Bone marrow (tissue), 2 donors: ENCODE measurements around the gene OCA2.
A peak's percentile ranks its signal among the peaks of the same experiment; 100 is the strongest.
"Not testable (repeated sequence)": the region's sequence is repeated elsewhere in the genome, so short reads cannot be mapped to it uniquely, and the experiment has no call there.

Source experiments
- DNase-seq, 2 donors: peaks; one replicate each; lab custom pipeline; 2025; lab: John Stamatoyannopoulos, UW

The OCA2 gene

DNA sequence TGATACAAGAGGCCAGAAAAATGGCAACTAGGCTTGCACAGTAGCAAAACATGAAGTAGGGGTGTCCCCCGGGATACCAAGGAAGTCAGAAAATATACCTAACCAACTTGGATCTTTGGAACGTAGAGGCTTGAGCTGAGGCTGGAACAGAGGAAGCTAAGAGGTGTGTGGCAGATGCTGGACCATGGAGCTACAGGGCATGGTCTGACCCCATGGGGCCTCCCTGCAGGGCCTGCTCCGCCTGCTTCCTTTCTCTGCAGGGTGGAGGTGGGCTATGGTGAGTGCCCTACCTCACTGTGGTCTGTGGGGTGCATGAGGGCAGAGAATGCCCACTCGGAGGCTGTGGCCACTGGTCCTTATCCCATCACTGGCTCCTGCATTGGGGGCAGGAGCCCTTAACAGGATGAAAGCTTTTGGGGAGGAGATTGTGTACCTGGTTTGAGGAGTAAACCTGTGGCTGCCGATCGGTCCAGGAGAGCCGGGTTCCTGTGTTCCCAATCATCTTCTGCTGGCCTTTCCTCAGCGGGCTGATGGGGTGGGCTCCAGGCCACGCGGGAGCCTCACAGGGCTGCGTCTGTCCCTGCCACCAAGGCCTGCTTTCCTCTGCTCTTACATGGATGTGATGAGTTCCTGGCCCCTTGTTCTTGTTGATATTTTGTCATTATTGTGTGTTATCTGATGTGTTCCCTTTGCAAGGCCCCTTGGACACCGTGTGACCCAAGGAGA, 96.8 kb downstream of the OCA2 start:
- DNase-seq = no peak

DNA sequence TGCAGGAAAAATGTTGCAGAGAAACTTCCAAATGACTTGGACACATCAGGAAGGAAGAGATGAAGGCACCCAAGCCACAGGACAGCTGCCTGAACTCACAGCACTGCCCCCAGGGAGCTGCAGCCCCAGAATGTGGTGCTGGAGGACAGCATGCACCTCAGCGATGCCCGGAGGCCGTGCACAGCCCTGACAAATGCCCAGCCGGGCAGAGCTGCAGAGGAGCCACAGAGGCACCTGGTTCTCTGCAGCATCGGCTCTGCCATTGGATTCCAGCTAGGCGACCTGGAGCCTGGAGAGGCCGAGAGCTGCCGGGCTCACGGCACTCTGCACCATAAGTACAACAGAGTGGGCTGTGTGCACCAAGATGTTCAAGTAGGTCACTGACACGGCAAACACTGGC, 97.5 kb downstream of the OCA2 start:
- DNase-seq = no peak

DNA sequence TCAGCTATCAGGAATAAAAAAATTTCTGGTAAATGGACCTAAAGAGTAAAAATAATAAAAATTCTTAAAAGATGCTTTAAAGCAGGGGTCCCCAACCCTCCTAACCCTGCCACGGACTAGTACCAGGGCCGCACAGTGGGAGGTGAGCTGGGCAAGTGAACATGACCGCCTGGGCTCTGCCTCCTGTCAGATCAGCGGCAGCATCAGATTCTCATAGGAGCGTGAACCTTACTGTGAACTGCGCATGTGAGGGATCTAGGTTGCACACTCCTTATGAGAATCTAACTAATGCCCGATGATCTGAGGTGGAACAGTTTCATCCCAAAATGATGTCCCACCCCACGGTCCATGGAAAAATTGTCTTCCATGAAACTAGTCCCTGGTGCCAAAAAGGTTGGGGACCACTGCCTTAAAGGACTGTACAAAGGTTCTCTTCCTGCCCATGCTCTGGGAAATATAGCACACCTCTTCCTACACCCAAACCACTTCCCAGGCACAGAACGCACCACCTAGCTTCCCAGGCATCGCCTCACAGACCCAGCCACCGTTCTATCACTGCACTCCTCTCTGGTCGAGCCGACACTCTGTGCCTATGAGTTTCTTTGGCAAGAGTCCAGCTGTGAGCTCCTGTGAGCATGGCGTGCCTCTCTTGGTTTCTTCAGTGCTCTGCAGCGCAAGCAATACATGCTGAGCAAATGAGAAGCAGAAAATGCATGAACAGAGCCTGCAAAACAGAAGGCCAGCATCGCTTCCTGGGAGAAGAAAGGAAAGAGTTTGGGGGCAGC, 104.9 kb downstream of the OCA2 start:
- DNase-seq = no peak

DNA sequence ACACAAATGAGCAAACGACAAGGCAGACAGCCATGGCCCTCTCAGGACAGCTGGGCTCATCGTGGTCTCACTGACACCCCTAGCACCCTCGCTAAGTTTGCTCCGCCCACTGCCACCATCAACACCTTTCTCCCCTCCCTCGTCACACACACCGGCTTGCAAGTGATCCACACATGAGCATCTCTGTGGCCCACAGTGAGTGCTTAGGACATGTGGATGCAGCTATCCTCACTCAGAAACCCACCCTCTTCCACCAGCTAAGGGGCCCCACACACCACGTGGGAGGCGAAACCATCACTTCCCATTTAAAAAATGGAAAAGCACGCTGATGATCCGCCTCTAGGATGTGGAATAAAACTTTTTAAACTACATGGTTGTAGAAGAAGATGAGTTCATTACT, 105.6 kb downstream of the OCA2 start:
- no peak for DNase-seq

DNA sequence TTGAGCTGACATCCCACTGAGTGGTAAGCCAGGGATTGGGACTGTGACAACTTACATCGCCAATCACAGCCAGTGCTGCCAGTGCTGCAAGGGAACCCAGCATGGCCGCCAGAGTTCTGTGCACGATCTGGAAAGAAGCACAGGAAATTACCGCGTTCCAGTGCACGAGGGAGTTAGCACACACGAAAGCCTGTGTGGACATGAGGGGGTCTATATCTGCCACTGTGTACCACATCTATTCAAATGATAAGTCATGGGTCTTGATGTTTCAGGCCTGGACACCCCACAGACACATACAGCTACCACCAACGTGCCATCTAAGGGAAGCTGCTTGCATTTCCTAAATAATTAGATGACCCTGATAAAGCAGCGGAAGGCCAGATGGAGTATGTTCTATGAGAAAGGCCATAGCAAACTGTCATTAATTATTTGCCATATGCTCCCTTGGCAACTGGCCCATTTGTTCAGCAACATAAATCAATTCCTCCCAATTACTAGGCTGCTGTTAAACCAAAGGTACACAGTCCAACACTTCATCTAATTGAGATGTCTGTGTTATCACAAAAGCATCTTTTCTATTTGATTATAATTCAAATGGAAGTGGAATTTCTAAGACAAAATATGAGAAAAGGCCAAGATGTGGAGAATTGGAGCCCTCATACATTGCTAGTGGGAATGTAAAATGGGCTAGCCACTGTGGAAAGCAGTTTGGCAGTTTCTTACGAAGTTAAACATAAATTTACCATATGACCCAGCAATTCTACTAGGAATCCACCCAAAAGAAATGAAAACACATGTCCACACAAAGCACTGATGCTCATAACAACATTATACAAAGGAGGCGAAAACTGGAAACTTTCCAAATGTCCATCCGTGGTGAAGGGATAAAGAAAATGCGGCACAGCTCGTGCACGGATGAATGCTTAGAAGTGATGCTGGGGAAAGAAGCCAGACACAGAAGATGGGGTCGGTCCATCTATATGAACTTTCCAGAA, 108.3 kb downstream of the OCA2 start:
- no peak for DNase-seq

DNA sequence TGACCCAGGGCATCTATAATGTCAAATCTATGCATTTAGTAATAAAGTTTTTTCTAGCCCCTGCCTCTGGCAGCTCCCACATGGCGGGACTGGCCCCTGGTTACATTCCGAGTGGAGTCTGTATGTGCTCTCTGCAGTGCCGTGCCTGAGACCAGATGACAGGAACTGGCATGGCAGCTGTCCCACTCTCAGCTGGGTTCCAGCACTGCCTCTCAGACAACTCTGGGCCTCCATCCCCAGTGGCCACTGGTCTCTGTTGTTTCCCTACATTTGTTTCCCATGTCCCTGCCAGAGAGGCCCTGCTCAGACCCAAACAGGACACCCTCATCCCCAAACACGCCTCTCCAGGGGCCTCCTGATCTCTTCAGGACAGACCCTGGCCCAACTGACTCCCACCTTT, 109.3 kb downstream of the OCA2 start:
- no peak for DNase-seq

DNA sequence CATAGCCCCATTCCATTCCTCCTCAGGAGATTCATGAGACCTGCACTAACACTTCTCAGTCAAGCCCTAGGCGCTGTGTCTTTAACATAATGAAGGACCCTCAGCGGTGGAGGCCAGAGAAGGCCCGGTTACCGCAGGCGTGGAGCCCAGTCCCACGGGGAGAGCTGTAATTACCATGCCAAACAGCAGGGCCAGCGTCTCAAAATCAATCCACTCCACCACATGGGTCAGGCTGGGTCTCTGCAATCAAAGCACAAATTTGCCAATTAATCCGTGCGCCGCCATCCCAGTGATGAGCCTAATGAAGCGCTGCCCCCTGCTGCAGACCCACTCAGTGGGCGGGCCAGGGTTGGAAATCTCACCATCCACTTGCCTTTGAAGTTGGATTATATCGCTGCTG, 109.7 kb downstream of the OCA2 start:
- DNase-seq = no peak

DNA sequence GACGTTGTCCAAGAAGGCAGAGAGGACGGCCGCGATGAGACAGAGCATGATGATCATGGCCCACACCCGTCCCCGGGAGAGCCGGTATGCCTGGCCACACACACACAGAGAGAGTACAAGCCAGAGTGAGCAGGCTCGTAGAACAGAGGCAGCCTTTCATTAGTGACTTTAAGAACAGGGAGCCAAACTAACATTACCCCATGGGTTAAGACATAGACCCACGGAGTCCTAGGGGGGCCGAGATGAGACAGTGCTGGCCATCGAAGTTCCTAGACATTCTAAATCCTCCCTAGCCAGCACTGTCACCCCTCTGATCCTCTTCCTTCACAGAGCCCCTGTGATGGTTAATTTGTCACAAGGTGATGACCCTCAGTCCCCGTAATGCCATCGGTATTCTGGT, 114.0 kb downstream of the OCA2 start:
- DNase-seq = no peak

DNA sequence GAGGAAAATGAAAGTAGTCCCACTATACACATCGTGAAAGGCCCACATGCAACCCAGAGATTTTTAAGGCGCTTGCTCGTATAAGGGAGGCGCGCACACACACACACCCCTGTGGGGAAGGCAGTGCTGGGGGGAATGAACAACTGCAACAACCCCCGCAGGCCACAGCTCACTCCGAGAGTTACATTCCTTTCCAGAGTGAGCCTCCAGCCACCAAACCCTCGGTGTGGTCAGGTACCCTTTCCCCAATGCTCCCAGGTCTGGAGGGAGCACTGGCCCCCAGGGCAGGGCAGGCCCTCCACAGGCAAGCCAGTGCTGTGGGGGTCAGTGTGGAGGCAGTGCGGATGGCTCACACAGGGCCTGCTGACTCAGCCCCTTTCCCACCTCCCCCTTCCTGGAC, 115.6 kb downstream of the OCA2 start:
- DNase-seq = no peak

DNA sequence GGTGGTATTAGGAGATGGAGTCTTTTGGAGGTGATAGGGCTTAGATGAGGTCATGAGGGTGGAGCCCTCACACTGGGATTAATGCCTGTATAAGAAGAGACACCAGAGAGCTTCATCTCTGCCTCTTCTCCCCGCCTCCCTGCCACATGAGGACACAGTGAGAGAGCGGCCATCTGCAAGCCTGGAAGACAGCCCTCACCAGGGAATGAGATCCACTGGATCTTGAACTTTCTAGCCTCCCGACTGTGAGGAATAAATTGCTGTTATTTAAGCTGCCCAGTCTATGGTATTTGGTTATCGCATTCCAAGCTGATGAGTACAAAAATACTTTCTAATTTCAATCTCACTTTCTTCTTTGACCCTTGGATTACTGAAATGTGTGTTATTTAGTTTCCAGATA, 121.4 kb downstream of the OCA2 start:
- no peak for DNase-seq

DNA sequence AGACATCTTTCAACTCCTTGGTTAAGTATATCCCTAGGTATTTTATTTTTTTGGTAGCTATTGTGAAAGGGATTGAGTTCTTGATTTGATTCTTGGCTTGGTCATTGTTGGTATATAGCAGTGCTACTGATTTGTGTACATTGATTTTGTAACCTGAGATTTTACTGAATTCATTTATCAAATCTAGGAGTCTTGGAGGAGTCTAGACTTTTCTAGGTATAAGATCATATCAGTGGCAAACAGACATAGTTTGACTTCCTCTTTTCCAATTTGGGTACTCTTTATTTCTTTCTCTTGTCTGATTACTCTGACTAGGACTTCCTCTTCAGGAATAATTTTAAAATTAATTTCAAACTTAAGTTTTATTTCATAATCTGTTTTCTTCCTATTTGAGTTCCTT, 125.2 kb downstream of the OCA2 start:
- DNase-seq = peak in 1 of 2 donors; percentile 18

DNA sequence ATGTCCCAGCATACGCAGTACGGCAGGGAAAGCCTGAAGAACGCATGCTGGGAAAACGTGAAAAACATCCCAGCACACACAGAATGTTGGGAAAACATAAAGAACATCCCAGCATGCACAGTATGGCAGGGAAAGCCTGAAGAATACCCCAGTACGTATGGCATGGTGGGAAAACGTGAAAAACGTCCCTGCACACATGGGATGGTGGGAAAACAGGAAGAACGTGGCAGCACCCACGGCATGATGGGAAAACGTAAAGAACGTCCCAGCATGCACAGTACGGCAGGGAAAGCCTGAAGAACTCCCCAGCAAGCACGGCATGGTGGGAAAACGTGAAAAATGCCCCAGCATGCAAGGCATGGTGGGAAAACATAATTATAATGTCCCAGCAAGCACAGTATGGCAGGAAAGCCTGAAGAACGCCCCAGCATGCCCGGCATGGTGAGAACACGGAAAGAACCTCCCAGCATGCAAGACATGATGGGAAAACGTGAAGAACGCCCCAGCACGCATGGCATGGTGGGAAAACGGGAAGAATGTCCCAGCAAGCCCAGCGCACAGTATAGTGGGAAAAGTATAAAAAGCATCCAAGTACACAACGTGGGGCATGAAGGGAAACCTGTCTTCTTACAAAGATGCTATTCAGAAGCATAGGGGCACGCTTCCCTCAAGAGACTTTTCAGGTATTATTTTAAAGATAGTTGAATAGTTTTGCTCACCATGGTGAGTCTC, 128.3 kb downstream of the OCA2 start:
- no peak for DNase-seq

DNA sequence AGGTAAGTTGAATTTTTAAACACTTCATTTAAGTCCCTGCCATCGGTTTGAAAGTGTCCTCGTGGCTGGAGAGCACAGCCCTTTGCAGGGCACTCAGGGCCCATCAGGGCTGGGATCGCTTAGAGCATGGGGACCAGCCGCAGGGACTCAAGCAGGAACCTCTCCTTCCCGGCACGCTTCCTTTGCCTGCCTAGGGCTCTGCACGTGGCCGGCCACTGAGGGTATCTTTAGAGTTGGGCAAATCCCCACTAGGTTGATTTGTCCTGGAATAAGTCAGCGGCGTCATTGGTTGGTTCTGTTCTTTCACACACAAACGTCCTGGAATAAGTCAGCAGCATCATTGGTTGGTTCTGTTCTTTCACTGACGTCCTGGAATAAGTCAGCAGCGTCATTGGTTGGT, 131.6 kb downstream of the OCA2 start:
- no peak for DNase-seq

DNA sequence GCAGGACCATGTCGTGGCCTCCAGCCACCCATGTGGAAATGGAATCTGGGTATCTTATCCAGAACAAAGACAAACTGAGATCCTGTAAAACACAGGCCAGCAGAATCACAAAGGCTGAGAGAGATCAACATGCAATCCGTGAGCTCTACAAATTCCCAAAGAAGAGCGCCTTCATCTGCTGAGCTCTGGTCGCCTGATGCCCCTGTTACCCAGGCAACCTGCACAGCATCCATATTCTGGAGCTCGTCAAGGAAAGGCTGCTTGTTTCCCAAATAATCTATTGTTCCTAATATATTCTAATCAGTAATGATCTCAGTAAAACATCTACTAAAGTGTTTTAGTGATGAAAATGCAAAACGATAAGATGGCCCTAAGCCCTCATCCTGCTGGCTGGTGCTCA, 133.6 kb downstream of the OCA2 start:
- DNase-seq = no peak

DNA sequence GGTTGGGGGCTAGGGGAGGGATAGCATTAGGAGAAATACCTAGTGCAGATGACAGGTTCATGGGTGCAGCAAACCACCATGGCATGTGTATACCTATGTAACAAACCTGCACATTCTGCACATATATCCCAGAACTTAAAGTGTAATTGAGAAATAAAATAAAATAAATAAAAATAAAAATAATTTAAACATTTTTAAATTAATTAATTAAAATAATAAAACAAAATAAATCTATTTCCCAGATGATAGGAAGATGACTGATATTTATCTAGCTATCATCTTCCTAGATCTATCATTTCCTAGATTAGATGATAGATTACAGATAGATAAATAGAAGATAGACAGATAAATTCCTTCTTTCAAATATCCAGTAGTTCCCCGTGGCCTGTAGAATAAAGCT, 137.3 kb downstream of the OCA2 start:
- DNase-seq = no peak

DNA sequence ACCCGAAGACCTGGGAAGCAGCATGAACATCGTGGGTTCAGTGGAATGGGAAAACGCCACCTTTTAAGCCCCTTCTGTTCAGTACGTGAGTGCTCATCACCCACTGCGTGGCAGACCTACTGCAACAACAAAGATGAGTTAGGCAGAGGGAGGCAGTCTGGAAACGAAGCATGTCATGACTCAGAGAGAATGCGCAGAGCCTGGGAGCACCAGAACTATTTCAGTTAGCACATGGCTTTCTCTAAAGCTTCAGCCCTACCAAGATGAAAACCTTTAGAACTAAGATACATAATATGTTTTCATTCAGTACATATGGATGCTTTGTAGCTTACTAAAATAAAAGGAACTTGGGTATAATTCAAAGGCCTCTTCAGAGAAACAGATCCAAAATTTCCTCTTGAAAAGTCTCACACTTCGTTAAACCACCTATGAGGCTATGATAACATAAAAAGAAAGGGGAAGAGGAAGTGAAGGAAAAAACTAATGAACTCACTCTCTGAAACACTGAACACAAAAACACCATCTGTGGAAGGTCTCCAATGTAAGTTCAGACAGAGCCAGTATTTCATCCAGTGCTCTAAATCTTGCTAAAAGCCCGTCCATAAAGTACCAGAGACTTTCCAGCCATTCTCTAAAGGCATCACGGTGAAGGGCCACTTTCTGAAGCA, 140.1 kb downstream of the OCA2 start:
- no peak for DNase-seq

DNA sequence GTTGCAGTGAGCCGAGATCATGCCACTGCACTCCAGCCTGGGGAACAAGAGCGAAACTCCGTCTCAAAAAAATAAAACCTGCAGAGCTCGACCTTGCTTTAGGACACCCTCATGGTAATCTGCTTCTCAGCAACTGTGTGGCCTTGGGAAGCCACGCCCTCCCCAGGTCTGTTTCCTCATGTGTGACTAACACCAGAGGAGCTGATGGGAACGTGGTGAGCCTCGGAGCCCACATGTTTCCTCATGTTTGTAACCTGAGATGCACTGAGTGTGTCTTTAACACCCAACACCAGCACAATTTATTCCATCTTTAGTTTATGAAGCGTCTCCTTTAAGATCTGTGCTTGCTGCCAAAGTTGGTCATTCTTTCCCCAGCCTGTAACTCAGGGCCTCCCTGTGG, 142.8 kb downstream of the OCA2 start:
- DNase-seq = no peak

DNA sequence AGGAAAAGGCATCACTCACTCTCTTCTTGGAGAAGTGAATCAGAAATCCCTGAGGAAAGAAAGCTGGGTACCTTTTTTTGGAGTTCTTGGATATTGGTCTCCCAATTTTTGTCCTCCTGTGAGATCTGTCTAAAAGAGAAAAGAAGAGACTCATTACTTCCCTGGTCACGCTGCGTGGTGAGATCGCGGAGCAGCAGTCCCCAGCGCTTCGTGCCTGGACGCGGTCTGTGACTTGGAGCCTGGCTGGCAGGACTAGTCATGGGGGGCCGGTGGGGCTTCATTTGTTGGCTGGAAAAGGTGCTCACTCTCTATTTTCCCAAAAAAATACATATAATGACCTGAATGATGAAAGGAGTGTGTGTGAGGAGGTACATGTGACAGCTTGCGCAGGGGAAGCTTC, 144.0 kb downstream of the OCA2 start:
- DNase-seq = no peak

DNA sequence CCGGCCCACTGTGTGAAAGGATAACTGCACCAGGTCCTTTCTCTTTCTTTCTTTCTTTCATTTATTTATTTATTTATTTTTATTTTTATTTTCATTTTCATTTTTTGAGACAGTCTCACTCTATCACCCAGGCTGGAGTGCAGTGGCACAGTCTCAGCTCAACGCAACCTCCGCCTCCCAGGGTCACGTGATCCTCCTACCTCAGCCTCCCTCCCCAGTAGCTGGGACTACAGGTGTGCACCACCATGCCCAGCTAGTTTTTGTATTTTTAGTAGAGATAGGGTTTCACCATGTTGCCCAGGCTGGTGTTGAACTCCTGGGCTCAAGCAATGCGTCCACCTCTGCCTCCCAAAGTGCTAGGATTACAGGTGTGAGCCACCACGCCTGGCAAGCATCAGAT, 146.5 kb downstream of the OCA2 start:
- not testable (repeated sequence) for DNase-seq

DNA sequence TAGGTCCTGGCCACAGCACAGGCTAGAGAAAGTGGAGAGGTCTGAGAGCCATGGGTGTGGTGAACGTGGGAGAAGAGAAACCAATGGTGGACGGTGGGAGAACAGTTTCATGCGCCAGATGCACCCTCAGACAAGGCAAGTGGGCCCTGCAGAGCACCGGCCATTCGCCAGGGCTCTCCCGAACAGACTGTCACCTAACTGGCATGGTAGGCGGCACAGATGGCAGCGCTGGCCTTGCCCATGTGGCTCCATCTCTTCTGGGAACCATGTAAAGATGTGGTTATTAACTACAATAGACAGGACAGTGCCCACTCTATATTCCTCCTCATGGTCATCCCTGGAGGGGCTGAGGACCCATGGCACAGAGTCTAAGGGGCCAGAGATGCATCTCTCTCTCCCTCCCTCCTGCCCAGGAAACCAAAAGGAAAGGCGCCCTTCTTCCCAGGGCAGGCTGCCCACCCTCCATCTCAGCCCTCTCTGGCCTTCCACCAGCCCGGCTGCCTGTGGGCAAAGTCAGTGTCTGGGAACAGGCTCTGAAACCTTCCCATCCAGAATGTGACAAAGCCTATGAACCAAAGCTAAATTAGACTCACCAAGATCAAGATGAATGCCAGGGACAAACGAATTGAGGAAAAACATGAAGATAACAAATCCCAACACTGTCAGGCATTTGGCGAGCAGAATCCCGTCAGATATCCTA, 147.8 kb downstream of the OCA2 start:
- DNase-seq = no peak

DNA sequence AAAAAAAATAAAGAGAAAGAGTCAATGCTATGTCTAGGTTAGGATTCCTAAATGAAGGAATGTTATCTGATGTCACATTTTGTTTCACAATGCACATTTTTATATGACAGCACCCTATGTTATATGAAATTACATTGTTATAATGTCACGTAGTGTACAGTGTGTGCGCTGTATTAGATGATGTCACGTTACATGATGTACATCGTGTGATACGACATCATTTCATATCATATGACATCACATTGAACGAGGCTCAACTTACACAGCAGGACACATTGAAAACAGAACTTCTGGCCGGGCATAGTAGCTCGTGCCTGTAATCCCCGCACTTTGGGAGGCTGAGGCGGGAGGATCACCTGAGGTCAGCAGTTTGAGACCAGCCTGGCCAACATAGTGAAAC, 150.0 kb downstream of the OCA2 start:
- no peak for DNase-seq
